Inferior parietal cortex (tissue), 1 donor: ENCODE data around the gene RABGAP1.

Experiments used
- DNase-seq: peaks from one replicate; pipeline ENCODE4 v3.0.0-alpha.2; 2016; ENCODE audit errors: extremely low spot score

The RABGAP1 gene

DNA sequence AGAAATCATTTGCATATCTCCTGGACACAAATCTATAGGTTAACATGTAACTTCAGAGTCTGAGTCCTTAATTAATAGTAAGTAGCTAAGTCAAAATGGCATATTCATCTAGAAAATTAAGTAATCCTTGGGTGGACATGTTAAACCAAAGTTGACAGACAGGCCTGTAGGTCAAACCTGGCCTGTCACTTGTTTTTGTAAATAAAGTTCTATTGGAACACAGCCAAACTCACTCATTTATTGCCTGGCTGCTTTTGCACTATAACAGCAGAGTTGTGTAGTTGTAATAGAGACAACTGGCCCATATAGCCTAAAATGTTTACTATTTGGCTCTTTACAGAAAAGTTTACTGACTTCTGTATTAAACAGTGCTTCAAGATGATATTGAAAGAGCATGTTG, 68.1 kb downstream of the RABGAP1 start:
- DNase-seq: no peak

DNA sequence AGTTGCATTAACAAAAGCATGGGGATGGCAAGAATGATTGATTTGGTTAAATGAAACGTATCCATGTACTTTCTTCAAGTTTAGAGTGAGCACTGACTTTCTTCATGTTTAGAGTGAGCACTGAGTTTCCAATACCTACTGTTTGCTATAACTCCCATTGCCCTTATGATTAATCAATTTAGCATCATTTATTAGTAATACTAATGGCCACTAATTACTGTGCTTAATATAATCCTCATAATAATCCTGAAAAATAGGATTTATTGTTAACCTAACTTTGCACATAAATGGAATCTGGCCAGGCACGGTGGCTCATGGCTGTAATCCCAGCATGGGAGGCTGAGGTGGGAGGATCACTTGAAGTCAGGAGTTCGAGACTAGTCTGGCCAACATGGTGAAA, 70.6 kb downstream of the RABGAP1 start:
- no peak for DNase-seq

DNA sequence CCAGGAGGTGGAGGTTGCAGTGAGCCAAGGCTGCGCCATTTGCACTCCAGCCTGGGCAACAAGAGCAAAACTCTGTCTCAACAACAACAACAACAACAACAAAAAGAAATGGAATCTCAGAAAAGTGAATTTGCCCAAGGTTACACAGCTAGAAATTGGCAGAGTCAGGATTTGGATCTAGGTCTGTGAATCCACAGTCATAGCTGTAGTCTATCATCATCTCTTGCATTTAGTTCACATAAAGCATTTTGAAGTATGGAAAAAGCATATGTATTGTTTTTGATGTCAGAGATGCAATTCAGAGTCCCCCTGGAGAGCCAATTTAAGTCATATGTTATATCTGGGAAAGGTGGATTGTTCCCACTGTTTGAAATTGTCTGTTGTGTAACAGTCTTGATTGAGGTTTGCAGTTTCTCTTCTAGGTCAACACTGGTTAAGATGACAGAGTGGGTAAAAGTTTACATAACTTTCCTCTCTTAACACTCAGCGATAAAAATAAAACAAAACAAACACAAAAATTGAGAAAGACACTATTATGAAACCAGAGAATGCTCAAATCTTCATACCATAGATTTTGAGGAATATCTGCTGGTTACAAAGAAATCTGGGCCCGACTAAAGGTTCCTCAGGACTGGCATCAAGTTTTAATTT, 71.2 kb downstream of the RABGAP1 start:
- DNase-seq: no peak

DNA sequence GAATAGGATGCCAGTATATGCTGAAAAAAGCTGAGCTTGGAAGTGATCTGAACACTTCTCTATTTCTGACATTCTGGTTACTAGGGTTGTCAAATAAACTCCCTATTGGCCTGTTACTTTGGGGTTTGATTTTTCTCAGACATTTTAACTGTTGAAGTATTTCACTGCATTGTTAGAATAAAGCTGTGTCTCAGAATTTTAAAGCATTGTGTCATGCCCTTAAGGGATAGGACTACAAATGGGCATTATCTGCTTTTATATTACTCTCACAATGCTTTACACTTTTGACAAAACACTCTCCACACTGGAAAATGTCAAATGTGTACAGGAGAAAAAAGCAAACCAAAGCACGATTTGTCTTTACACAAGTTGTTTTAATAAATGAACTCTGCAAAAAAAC, 75.8 kb downstream of the RABGAP1 start:
- no peak for DNase-seq

DNA sequence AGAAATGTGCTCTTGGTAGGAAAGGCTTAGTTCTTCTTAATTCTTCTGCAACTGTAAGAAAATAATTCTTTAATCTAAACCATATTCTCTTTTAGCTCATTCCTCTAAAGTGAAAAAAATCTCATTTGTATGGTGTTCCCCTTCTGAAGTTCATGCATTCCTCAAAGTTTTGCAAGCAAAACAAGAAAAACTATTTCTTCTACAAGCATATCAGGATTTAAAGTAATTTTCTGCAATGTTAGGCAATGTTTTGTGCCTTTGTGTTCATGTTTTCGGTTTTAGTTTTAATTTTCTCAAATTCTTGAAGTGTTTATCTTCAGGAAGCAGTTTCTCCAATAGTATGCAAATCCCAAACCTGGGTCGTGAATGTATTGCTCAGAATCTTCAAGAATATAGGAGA, 80.0 kb downstream of the RABGAP1 start:
- no peak for DNase-seq

DNA sequence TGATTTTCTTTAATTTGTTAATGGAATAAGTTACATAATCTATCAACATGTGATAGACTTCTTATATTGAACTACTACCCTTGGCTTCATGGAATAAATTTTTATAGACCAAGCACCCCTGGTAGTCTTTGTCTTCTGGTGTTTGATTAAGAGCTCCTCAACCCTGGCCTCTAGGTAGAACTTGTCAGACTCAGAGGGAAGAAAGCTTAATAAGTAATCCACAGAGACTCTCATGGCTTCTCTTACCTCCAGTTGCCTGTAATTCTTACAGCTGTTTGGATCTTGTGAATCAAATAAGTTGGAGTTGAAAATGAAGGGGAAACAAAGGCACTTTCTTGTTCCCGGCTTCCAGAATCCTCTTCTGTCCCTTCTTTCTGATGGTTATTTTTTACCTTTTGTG, 85.6 kb downstream of the RABGAP1 start:
- no peak for DNase-seq

DNA sequence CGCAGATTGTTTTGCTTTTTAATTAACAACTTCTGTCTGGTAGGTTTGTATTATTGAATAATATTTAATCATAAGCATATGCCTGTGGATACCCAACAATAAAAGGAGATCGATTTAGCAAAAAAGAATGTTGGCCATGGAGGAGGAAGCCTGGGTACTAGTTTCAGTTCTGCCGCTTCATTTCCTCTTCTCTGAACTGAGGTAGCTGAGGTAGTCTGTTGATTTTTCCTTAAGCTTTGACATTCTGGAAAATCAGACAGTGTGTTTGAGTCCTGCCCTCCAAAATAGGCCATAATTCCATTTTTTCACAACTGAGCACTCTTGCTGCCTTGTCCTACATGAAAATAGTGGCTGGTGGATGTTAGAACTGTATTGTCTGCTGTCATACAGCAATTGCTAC, 86.7 kb downstream of the RABGAP1 start:
- DNase-seq: no peak

DNA sequence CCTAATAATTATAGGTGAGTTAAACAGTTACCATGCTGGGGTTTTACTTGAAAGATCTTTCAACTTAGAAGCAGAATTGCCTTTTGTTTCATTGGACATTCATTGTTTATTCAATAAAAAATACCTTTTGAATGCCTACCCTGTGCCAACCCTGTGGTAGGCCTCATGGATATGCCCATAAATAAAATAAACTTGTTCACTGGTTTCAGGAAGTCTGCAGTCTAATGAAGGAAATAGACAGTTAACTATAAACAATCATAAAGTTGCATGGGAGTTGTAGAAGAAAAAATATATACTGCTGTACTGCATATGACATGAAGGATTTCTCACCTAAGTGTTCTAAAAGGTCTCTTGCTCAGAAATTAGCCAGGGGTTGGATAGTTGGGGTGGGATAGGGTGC, 87.3 kb downstream of the RABGAP1 start:
- no peak for DNase-seq

DNA sequence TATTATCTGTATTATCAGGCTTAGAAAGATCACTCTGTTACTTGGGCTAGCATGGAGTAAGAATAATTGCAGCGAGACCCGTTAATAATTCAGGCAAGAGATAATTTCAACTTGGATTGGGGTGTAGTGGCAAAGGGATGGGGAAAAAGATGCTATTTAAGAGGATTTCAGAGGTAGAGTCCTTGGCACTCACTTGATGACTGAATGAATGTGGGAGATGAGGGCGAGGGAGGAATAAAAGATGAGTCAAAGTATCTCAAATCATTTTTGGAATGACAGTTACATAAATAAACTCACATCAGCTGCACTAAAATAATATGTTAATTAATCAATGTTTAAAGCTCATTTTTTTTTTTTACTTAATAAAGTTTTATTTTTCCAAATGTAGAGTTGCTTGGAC, 88.2 kb downstream of the RABGAP1 start:
- no peak for DNase-seq

DNA sequence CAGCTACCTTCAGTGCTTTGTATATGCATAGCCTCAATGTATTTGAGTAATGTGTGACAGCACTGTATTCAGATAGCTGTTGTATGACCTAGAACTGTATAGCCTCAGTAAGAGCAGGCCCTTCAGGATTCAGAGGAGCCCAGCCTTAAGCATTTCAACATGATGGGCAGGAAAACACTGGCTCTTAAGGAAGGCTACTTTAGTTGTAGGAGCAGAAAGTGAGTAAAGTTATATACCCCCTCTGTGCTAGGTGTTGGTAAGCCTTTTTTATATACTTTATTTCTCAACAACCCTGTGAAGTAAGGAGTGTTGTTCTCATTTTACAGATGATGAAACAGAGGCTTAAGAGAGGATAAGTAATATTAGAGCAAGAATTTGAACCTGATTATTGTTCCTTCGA, 91.1 kb downstream of the RABGAP1 start:
- no peak for DNase-seq

DNA sequence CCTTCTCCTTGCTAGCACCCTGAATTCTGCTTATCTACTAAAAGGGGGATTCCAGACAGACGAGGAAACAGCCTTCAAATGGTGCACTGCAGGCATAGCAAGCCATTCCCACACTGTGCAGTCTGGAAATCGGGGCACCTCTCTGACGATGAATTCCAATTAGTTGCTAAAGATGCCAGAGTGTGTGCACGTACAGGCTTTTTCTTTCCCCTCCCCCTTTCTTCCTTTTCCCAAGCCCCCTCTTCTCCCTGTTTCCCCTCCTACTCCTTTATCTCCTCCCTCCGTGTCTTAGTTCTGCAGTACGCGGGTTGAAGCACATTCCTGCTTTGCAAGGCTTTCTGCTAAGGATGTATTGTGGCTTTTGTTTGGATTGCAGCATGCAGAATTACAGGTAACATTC, 92.5 kb downstream of the RABGAP1 start, which contains the start of gene GPR21:
GPR21 (plus strand) TSS at position 316 of the 400 bp plus-strand sequence. CDS start 900 bp downstream, outside the sequence.
- no peak for DNase-seq

DNA sequence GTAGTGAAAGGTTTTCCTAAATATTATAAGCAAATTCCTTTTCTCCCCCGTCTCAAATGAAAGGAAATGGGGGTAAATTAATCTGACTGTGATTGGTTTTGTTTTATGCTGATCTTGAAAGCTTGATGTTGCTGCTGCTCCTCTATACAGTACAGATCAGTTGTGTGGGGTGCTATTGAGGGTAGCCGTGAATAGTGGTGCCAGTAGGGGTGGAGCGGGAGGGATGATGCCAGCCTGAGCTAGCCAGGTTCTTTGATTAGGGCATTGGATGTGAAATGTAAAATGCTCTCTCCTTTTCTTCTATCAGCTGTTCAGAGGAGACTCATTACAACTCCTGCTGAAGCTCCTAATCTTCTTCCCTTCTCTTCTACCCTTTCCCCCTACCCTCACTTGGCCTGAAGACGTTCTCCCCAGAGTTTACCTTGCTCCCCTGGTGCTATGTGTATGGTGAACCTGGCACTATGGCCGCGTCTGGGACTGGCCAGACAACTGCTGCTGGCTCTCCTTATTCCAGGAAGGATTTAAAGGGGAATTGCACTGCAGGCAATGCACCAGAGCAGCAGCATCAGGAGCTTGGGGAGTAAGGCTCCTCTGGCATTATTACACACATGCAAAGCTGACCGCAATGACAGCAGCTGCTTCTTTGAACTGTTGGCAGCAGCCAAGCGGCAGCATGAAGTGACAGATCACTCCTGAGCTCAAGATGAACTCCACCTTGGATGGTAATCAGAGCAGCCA, 93.2 kb downstream of the RABGAP1 start:
- no peak for DNase-seq

DNA sequence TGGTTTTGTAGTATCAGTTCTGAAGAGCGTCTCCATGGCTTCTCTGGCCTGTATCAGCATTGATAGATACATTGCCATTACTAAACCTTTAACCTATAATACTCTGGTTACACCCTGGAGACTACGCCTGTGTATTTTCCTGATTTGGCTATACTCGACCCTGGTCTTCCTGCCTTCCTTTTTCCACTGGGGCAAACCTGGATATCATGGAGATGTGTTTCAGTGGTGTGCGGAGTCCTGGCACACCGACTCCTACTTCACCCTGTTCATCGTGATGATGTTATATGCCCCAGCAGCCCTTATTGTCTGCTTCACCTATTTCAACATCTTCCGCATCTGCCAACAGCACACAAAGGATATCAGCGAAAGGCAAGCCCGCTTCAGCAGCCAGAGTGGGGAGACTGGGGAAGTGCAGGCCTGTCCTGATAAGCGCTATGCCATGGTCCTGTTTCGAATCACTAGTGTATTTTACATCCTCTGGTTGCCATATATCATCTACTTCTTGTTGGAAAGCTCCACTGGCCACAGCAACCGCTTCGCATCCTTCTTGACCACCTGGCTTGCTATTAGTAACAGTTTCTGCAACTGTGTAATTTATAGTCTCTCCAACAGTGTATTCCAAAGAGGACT, 94.2 kb downstream of the RABGAP1 start:
- no peak for DNase-seq

DNA sequence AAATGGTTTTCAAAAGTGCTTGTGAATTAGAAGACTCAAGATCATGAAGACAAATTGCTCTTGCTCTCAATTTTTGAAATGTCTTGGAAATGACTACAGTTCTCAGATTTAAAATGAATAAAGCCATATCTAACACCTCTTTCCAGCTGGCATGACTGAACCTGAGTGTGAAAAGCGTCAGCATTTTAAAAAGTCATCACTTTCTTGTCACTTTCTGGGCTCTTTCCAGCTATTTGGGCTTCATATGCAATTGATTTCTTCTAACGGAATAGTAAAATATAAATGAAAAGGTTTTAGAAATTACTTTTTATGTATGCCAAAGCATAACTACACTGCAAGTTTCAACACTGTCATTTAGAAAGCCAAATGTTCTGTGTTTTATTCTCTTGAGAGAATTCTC, 95.0 kb downstream of the RABGAP1 start:
- DNase-seq: no peak

DNA sequence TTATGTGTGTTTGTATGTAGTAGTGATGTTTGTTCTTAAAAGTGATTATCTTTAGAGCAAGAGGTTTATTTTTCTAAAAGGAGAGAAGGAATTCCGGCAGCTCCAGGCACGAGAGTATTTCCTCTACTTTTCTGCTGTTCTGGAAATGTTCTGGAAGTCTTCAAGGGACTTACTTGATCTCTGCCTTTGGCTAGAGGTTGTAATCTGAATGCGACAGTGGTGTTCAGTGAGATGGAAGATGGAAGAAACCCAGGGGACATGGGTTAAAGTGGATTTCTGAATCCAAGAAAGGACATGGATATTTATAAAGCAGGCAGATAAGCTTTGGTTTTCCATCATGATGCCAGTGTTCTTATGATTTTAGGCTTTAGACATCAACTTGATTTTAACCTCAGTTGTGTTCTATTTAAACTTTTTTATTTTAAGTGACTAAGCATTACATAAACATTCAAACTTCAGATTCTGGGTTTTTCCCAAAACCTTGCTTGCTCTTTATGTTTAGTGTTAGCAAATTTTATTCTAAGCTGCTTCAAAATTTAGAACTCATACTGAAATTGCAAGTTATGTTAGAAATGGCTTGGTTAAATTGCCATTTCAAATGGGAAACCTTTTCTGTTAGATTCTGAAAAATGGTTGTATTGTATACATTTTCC, 96.2 kb downstream of the RABGAP1 start:
- no peak for DNase-seq

DNA sequence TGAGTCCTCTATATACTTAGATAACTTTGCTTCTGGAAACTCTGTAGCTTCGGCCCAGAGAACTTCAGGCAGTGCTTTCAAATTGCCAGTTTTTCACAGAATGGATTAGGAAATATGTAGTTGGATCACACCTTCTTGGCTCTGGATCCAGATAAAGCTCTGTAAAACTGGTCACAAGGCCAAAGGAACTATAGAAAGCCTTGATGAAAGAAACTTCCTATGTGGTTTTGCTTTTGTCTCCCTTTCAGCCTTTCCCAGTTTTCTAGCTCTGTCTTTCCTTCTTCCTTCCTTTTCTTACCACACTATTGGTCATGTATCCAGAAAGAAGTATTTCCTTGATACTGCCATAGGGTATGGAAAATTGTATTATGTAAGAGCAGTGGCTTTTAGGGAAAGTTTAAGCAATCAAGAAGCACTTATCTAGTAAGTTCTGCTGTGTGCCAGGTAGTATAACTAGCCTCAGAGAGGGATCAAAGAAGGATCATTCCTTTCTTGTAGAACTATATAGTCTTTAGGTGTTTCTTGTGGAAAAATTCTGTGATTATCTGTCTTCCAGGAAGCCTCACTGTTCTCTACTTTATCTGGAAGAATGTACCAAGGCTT, 98.9 kb downstream of the RABGAP1 start:
- no peak for DNase-seq

DNA sequence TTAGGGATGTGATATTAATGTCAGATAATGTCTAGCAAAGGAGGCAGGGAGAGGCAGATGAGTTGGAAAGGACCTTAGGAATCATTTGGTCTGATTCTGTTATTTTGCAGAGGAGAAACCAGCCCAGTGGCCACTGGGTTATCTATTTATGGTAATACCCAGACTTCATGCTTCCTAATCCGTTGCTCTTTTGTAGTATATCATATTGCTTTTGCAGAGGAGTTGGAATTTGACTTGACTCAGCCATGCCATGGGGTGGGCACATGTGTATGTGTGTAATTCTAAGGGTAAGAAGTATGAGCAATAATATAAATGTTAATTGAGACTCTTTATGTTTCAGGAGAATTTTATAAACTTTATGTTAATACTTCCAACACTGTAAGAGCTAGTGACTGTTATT, 100.0 kb downstream of the RABGAP1 start:
- no peak for DNase-seq

DNA sequence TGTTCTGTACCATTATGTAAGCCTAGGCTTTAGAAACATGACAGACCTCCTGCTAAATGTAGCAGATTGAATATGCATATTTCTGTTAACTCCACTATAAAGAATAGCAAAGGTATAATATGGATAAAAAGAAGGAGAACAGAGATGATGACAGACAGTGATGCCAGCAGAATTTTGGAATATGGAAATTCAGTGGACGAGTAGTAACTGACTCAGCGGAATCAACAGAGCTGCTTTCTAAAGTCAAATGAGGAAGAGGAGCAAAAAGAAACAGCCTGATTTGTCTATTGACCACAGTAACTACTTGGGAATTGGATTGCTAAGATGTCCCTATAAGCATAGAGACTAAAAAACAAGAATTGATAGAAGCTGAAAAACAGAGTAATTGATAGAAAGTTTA, 100.7 kb downstream of the RABGAP1 start:
- DNase-seq: no peak

DNA sequence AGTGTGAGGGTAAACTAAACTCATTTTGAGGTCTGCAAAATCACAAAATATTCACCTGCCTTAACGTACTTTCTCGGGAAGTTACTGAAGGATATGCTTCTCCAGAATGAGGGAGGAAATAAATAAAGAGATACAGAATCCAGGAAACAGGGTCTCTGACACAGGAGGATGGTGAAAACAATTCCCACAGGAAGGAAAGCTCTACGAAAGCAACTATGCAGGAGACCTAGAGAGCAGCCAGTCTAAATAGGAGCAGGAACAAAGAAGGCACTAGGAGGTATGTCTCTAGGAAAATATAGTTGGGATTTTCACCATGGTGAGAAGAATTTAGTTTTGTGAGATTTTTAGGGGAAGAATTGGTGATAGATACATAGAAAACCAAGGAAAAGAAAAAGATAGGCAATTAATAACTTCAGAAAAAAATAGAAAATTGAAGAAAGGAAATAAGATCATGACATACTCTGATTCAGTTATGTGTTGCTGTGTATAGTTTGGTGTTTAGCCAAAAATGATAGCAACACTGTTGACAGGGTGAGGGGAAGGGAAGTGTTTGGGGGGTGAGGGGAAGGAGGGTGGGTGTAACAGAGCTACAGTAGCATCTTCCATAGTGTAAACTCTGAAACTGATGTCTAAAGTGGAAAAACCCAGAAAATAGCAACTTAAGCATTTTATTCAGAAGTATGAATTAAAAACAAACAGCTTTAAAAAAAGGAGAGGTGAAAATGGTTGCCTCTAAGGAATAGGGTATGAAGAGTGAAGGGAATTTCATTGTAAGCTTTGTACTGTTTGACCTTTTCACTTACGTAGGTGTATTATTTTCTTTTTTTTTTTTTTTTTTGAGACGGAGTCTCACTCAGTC, 102.5 kb downstream of the RABGAP1 start:
- DNase-seq: no peak

DNA sequence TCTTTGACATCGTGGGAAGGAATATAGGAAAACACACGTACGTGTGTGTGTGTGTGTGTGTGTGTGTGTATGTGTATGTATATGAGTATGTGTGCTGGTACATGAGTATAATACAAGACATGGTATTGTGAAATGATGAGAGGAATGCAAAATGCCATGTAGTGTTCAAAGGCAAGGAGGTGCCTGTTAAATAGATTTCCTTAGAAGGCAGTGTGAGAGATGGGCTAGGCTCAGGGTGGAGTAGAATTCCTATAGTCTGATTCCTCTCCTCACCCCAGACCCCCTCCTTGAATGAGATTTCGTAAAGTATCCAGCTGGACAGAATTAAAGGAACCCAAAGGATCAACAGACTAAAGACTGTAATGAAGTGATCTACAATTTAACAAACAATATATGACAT, 103.8 kb downstream of the RABGAP1 start:
- DNase-seq: no peak
